GM21529 (cell line): ENCODE results near the gene HNF4A.

Source experiments
- ATAC-seq: cut with Tn5 transposase; IDR thresholded peaks from one replicate; pipeline ENCODE4 v1.9.1; 2021; ENCODE audit not compliant: unreplicated experiment

The HNF4A gene

GRCh38 chr20:44392088-44392775 is 36.7 kb downstream of the HNF4A start:
- no peak for ATAC-seq

DNA sequence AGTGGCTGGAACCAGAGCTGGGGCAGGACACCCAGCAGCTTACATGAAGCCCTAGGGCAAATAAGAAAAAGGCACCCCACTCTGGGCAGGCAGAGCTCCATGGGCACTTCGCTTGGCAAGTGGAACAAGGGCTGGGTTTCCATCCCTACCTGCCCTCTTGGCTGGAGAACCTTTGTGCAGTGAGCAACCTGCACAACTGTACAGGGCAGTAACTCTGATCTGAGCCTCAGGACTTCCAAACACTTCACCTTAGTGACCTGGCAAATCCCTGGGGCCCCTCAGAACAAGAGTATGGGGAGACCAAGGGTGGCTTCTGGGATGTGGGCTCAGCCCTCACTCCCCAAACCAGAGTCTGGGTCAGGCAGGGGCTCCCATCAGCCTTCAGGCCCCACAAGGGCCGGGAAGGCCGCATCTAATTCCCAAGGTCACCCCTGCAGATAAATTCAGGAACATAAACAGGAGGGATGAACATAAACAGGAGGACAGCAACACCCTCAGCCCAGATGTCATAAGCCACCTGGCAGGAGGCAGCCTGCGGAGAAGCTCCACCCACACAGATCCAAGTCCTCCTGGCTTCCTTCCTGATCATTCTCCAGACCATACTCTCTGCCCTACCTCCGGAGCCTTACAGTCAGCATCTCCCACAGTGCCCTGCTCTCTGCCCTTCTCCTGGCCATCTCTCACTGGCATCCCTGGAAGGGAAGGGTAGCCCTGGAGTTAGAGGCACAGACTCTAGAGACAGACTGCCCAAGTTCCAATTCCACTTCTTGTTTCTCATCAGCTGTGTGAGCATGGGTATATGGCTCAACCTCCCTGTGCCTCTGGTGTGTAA is 37.5 kb downstream of the HNF4A start:
- no peak for ATAC-seq

- ATAC-seq, result no peak
Measured at GRCh38 chr20:44393608-44394451, 38.3 kb downstream of the HNF4A start.

DNA sequence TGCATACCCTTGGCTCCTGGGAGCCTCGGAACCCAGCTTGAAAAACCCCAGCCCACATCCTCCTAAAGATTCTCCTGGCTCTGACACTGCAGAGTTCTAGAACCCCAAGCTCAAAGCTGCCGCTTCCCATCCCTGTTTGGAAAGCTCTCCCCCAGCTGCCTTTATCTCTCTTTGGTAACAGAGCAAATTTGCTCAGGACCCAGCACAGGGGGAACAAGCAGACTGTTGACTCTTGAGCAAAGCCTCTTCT is 38.9 kb downstream of the HNF4A start:
- ATAC-seq, result no peak

- no peak for ATAC-seq
Measured at GRCh38 chr20:44394702-44395460, 39.4 kb downstream of the HNF4A start.

- no peak for ATAC-seq
Measured at GRCh38 chr20:44395461-44396340, 40.2 kb downstream of the HNF4A start.

GRCh38 chr20:44396369-44397130 is 41.1 kb downstream of the HNF4A start:
- ATAC-seq, result no peak

GRCh38 chr20:44398335-44398734 is 42.8 kb downstream of the HNF4A start:
- no peak for ATAC-seq

GRCh38 chr20:44399446-44399845 is 43.9 kb downstream of the HNF4A start:
- no peak for ATAC-seq

- no peak for ATAC-seq
Measured at GRCh38 chr20:44400671-44400969, 45.1 kb downstream of the HNF4A start.

DNA sequence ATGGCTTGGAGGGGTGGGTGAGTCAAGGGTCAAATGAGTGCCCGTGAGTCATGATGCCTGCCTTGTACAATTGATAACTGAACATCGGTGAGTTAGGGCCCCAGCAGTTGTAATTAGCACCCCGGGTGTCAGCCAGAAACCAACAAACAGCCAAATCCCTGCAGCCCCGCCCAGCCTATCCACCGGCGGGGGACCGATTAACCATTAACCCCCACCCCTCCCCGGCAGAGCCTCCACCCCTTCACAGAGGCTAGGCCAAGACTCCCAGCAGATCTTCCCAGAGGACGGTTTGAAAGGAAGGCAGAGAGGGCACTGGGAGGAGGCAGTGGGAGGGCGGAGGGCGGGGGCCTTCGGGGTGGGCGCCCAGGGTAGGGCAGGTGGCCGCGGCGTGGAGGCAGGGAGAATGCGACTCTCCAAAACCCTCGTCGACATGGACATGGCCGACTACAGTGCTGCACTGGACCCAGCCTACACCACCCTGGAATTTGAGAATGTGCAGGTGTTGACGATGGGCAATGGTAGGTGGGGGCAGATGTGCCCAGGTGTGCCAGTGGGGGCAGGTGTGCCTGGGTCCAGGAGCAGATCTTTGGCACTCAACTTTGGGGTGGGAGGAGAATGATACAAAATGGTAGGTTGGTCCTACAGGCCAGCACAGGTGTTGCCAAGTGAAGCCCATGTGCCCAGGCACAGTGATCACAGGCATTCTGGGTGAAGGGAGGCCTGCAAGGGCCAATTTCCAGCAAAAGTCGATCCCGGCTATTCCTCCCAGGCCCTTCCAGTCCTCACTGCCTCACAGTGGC is 45.7 kb downstream of the HNF4A start:
- no peak for ATAC-seq

DNA sequence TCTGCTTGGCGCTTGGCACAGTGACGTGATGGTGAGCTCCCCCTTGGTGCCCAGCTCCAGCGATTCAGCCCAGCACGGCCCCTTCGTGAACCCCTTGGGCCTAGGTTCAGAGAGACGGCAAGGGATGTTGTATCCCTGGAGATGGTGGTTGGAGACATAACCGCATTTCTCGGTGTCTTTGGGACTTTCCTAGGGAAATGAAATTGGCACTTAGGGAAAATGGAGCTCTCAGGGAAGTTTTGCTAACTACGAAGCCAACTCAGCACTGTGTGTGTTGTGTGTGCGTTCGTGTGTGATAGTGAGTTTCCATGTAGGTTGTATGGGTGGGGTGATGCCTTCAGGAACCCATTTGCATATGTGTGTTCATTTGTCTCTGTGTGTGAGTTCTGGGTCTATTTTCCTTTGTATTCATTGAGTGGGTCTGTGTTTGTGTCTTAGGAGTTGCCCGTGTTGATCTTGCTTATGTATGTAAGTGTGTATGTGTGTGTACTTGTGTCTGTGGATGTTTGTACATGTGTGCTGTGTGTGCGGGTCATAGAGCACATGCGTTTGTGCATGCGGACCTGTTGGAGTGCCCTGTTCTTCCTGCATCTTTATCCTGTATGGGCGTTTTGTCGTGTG is 46.4 kb downstream of the HNF4A start:
- no peak for ATAC-seq

GRCh38 chr20:44402391-44403193 is 47.1 kb downstream of the HNF4A start:
- ATAC-seq, result no peak

- ATAC-seq, result no peak
Measured at GRCh38 chr20:44403194-44404112, 48.0 kb downstream of the HNF4A start.

DNA sequence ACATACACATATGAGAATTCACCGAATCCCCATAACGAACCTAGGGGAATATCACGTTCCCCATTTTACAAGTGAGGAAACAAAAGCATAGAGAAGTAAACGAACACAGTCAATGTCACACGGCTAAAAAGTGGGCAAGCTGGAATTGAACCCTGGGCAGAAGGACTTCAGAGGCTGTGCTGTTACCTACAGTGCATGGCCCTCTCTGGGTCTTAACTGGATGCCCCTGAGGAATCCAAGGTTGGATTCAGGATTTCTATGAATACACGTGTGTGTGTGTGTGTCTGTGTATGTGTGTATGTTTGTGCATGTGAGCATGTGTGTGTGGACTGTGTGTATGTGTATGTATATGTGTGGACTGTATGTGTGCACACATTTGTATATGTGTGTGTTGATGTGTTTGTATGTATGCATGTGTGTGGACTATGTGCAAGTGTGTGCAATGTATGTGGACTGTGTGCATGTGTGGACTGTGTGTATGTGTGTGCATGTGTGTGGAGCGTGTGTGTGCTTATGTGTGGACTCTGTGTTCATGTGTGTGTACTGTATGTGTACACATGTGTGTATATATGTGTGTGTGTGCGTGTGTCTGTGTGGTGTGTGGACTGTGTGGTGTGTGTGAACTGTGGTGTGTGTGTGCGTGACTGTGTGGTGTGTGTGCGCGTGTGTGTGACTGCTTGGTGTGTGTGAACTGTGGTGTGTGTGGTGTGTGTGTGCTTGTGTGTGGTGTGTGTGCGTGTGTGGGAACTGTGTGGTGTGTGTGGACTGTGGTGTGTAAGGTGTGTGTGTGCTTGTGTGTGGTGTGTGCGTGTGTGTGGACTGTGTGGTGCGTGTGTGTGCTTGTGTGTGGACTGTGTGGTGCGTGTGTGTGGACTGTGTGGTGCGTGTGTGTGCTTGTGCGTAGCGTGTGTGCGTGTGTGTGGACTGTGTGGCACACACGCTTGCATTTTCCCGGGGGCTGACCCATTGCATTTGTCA is 49.0 kb downstream of the HNF4A start:
- no peak for ATAC-seq
